OCI-LY1 (cell line): ENCODE measurements around the gene COQ9.
A peak's percentile ranks its signal among the peaks of the same experiment; 100 is the strongest.
"Not testable (repeated sequence)": the region's sequence is repeated elsewhere in the genome, so short reads cannot be mapped to it uniquely, and the experiment has no call there.

Experiments used
- H2AFZ ChIP-seq: fragments of 200-600 bp; sonication (generic), shearing (Covaris generic); 2 replicates; pipeline ENCODE4 v1.6.0; 2014; ENCODE audit warnings: antibody characterized with exemption, mild to moderate bottlenecking, low read length
- H3F3A ChIP-seq: fragments of 200-600 bp; sonication (generic), shearing (Covaris generic); 2 replicates; pipeline ENCODE4 v1.6.0; 2014; ENCODE audit warnings: mild to moderate bottlenecking, antibody characterized with exemption, low read length, moderate library complexity; ENCODE audit not compliant: insufficient read depth
- H3K27ac ChIP-seq: fragments of 200-600 bp; sonication (generic); 2 replicates; pipeline ENCODE4 v1.5.1; 2014; ENCODE audit warnings: low read length, mixed run types, mild to moderate bottlenecking, low read depth; ENCODE audit not compliant: poor library complexity, severe bottlenecking
- H3K27me3 ChIP-seq: fragments of 200-600 bp; sonication (generic); 2 replicates; pipeline ENCODE4 v1.6.0; 2014; ENCODE audit warnings: antibody characterized with exemption, mild to moderate bottlenecking, low read length, moderate library complexity; ENCODE audit not compliant: insufficient read depth
- H3K36me3 ChIP-seq: fragments of 200-600 bp; sonication (generic); 2 replicates; pipeline ENCODE4 v1.6.1; 2014; ENCODE audit warnings: mild to moderate bottlenecking, antibody characterized with exemption, low read length, moderate library complexity, mixed read lengths; ENCODE audit not compliant: insufficient read depth
- H3K4me1 ChIP-seq: fragments of 200-600 bp; sonication (generic); 2 replicates; pipeline ENCODE4 v1.5.1; 2014; ENCODE audit warnings: mild to moderate bottlenecking, low read length, moderate library complexity; ENCODE audit not compliant: insufficient read depth, severe bottlenecking
- H3K4me2 ChIP-seq: fragments of 200-600 bp; sonication (generic), shearing (Covaris generic); 2 replicates; pipeline ENCODE4 v1.6.1; 2014; ENCODE audit warnings: low read length
- H3K4me3 ChIP-seq: fragments of 200-600 bp; sonication (generic); 2 replicates; pipeline ENCODE4 v1.5.1; 2014; ENCODE audit warnings: low read length, low read depth, mild to moderate bottlenecking, mixed read lengths; ENCODE audit not compliant: poor library complexity, severe bottlenecking
- H3K79me2 ChIP-seq: fragments of 200-600 bp; shearing (Covaris generic); 2 replicates; pipeline ENCODE4 v1.6.1; 2016; ENCODE audit warnings: mixed run types, low read length, mixed read lengths; ENCODE audit not compliant: insufficient read depth
- H3K9ac ChIP-seq: fragments of 200-600 bp; sonication (generic), shearing (Covaris generic); 2 replicates; pipeline ENCODE4 v1.6.1; 2014; ENCODE audit warnings: mild to moderate bottlenecking, low read length, mixed read lengths
- H3K9me2 ChIP-seq: fragments of 200-600 bp; sonication (generic), shearing (Covaris generic); 2 replicates; pipeline ENCODE4 v1.6.1; 2014; ENCODE audit warnings: low read depth, mild to moderate bottlenecking, low read length, mixed read lengths
- H3K9me3 ChIP-seq: fragments of 200-600 bp; shearing (Covaris generic); 2 replicates; pipeline ENCODE4 v1.6.1; 2014; ENCODE audit warnings: low read length, mixed read lengths
- H4K20me1 ChIP-seq: fragments of 200-600 bp; sonication (generic), shearing (Covaris generic); 2 replicates; pipeline ENCODE4 v1.6.0; 2016; ENCODE audit warnings: mild to moderate bottlenecking, low read length; ENCODE audit not compliant: insufficient read depth
- EZH2 ChIP-seq: fragments of 200-600 bp; sonication (generic), shearing (Covaris generic); IDR thresholded peaks from 2 replicates; pipeline ENCODE4 v1.8.0; 2017; ENCODE audit warnings: borderline replicate concordance, mixed run types, mild to moderate bottlenecking, antibody characterized with exemption, low read length, moderate library complexity, mixed read lengths
- TF ChIP-seq, protein P1 (sequence below): fragments of 200-600 bp; sonication (generic), shearing (Covaris generic); IDR thresholded peaks from 2 replicates; pipeline ENCODE4 v1.5.1; 2017; ENCODE audit warnings: mild to moderate bottlenecking, antibody characterized with exemption, low read length, moderate library complexity, mixed read lengths

Gene COQ9, protein sequence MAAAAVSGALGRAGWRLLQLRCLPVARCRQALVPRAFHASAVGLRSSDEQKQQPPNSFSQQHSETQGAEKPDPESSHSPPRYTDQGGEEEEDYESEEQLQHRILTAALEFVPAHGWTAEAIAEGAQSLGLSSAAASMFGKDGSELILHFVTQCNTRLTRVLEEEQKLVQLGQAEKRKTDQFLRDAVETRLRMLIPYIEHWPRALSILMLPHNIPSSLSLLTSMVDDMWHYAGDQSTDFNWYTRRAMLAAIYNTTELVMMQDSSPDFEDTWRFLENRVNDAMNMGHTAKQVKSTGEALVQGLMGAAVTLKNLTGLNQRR

DNA sequence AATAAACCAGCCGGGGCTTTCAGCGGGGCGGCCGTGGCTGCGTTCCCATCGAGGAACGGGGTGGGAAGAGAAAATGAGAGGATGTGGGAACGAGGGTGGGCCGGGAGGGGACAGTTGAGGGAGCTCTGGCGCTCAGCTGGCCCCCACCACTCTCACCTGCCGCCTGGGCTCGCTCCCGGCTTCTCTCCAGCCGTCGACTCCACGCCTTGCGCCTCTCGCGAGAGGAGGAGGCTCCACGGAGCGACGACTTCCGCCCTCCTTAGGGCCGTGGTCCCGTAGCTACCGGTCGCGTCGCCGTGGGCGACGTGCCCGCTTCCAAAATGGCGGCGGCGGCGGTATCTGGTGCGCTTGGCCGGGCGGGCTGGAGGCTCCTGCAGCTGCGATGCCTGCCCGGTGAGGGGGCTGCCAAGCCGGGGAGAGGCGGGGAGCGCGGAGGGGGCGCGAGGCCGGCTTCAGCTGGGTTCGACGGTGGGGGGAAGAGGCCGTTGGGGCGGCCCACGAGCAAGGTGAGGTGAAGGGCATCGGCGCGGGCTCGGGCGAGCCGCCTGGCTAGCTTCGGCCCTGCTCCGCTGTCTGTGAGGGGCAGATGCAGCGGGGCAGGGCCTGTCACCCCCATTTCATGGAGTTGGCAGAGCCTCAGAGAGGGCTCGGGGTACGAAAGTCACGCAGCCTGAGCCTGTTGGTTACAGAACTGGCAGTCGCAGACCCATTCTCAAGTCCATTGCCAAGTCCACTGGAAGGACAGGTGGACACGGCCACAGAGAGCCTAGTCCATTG is at the start of gene COQ9, which contains the start of gene CIAPIN1:
COQ9 (plus strand) TSS at position 294 of the 777 bp plus-strand sequence; CDS start at position 321, 27 bp downstream.
CIAPIN1 (minus strand) TSS at position 200 of the 777 bp plus-strand sequence. CDS start 6,457 bp downstream, outside the sequence.
- H3K79me2 ChIP-seq = peaks cover 33% of the 10 kb centered on the region
- H3K9me2 ChIP-seq = no peaks in the 10 kb centered on the region

DNA sequence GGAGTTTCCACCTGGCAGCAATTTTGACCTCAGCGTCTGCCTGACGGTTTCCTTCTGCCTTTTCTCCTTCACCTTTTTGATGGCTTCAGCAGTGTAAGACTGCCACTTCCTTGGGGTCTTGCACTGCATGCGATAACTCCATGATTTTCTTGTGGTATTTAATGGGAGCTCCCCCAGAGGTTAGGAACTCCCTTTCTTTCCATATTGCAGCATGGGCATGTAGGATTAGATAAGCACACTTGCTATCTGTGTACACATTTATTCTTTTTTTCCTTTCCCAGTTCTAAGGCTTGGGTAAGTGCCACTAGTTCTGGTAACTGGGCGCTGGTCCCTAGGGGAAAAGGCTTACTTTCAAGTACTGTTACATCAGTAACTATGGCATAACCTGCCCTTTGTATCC is 49.8 kb upstream of the COQ9 start:
- not testable (repeated sequence) for H3K27ac ChIP-seq, H3K79me2 ChIP-seq, H3K9ac ChIP-seq

More for the DNA sequence above, at the start of gene COQ9, which contains the start of gene CIAPIN1:
- H3F3A ChIP-seq = no peaks in the 10 kb centered on the region
- peak within 1 kb of the TSS; percentile 93 for H3K4me2 ChIP-seq
- H3K27me3 ChIP-seq = no peaks in the 10 kb centered on the region
- TF ChIP-seq, protein P1, sequence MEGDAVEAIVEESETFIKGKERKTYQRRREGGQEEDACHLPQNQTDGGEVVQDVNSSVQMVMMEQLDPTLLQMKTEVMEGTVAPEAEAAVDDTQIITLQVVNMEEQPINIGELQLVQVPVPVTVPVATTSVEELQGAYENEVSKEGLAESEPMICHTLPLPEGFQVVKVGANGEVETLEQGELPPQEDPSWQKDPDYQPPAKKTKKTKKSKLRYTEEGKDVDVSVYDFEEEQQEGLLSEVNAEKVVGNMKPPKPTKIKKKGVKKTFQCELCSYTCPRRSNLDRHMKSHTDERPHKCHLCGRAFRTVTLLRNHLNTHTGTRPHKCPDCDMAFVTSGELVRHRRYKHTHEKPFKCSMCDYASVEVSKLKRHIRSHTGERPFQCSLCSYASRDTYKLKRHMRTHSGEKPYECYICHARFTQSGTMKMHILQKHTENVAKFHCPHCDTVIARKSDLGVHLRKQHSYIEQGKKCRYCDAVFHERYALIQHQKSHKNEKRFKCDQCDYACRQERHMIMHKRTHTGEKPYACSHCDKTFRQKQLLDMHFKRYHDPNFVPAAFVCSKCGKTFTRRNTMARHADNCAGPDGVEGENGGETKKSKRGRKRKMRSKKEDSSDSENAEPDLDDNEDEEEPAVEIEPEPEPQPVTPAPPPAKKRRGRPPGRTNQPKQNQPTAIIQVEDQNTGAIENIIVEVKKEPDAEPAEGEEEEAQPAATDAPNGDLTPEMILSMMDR = no peak
- TF ChIP-seq EZH2 = no peak
- peak within 1 kb of the TSS; percentile 97 for H3K9ac ChIP-seq
- H3K4me3 ChIP-seq = peak within 1 kb of the TSS; percentile 90
- no peak within 1 kb of the TSS for H2AFZ ChIP-seq
- H3K4me1 ChIP-seq = peaks cover 23% of the 10 kb centered on the region
- no peaks in the 10 kb centered on the region for H3K9me3 ChIP-seq
- H3K27ac ChIP-seq = peak within 1 kb of the TSS; percentile 28
- H4K20me1 ChIP-seq = no peaks in the 10 kb centered on the region
- peaks cover 25% of the 10 kb centered on the region for H3K36me3 ChIP-seq

DNA sequence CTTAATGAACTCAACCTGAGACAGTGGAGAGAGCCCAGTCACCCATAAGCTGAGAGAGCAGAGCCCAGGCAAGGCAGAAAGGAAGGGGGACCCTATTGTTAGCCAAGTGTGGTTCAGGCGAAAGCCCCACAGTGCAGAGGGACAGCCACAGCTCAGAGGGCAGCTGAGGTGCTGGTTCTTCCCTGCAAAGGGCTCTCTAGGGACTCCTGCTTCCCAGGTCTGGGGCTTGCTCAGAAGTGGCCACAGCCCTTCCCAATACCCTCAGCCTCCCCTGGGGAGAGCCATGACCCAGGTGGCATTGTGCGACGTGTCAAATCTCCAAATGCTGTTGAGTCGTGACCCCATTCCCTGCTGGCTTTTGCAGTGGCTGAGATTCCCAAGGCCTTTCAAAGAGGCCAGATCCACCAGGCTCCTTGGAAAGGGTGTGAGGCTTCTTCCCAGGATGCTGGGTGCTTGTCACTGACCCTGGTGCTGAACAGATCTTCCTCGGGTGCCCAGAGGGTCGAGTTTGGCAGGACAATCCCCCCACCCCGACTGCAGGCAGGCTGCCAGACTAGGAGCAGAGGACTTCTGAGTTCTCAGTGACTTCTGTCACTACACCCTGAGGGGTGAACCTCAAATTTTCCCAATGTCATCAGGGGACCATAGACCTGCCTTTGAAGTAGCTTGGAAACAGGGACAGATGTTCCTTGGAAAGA is 45.2 kb upstream of the COQ9 start:
- no peaks in the 10 kb centered on the region for H3K27me3 ChIP-seq
- TF ChIP-seq, protein P1 = no peak
- TF ChIP-seq EZH2 = no peak
- H3K27ac ChIP-seq = no peak overlapping the region
- H3K4me3 ChIP-seq = no peak overlapping the region
- no peaks in the 10 kb centered on the region for H3K36me3 ChIP-seq
- no peak overlapping the region for H3K4me2 ChIP-seq
- no peaks in the 10 kb centered on the region for H3K4me1 ChIP-seq
- H3F3A ChIP-seq = no peaks in the 10 kb centered on the region
- H2AFZ ChIP-seq = no peak overlapping the region
- H3K9me3 ChIP-seq = no peaks in the 10 kb centered on the region
- H4K20me1 ChIP-seq = no peaks in the 10 kb centered on the region
- no peaks in the 10 kb centered on the region for H3K79me2 ChIP-seq
- no peak overlapping the region for H3K9ac ChIP-seq
- H3K9me2 ChIP-seq = no peaks in the 10 kb centered on the region

More for the DNA sequence above, 49.8 kb upstream of the COQ9 start:
- not testable (repeated sequence) for H3K4me1 ChIP-seq, H3K27me3 ChIP-seq, H2AFZ ChIP-seq, H3F3A ChIP-seq, H3K9me3 ChIP-seq, H4K20me1 ChIP-seq, H3K4me2 ChIP-seq, H3K36me3 ChIP-seq, H3K4me3 ChIP-seq, H3K9me2 ChIP-seq
